Mesendoderm (in vitro differentiated cells): ENCODE results near the gene IL13.

Experiments
- DNase-seq: peaks from one replicate; pipeline ENCODE4 v3.0.0; 2013
- H2AK5ac ChIP-seq: 2 replicates; pipeline ENCODE4 v1.6.1; 2013; ENCODE audit warnings: low read length, inconsistent platforms
- H2BK120ac ChIP-seq: 2 replicates; pipeline ENCODE4 v1.6.1; 2013; ENCODE audit warnings: low read depth, mild to moderate bottlenecking, low read length, moderate library complexity, mixed read lengths
- H2BK15ac ChIP-seq: replicated peaks from 2 replicates; pipeline ENCODE4 v1.6.1; 2013; ENCODE audit warnings: low read depth, mild to moderate bottlenecking, moderate library complexity
- H2BK5ac ChIP-seq: 2 replicates; pipeline ENCODE4 v1.6.1; 2013; ENCODE audit warnings: low read length, inconsistent platforms
- H3K18ac ChIP-seq: 2 replicates; pipeline ENCODE4 v1.6.1; 2013; ENCODE audit warnings: mild to moderate bottlenecking, low read length, mixed read lengths
- H3K23ac ChIP-seq: one replicate; pipeline ENCODE4 v1.6.1; 2013; ENCODE audit warnings: low read length
- H3K27ac ChIP-seq: 2 replicates; pipeline ENCODE4 v1.5.1; 2013; ENCODE audit warnings: low read depth, mild to moderate bottlenecking, inconsistent platforms, low read length, moderate library complexity
- H3K27me3 ChIP-seq: 2 replicates; pipeline ENCODE4 v1.6.1; 2013; ENCODE audit warnings: low read length, control low read depth, mild to moderate bottlenecking, inconsistent platforms; ENCODE audit not compliant: insufficient read depth, poor library complexity
- H3K36me3 ChIP-seq: 2 replicates; pipeline ENCODE4 v1.6.1; 2013; ENCODE audit warnings: low read length, inconsistent platforms; ENCODE audit not compliant: control insufficient read depth, insufficient read depth
- H3K4ac ChIP-seq: one replicate; pipeline ENCODE4 v1.6.1; 2013; ENCODE audit warnings: low read depth, mild to moderate bottlenecking, low read length, moderate library complexity
- H3K4me1 ChIP-seq: 2 replicates; pipeline ENCODE4 v1.6.1; 2013; ENCODE audit warnings: low read depth, low read length, inconsistent platforms; ENCODE audit not compliant: control insufficient read depth
- H3K4me2 ChIP-seq: 2 replicates; pipeline ENCODE4 v1.6.1; 2013; ENCODE audit warnings: low read length
- H3K4me3 ChIP-seq: 2 replicates; pipeline ENCODE4 v1.5.1; 2013; ENCODE audit warnings: mild to moderate bottlenecking, low read length
- H3K56ac ChIP-seq: one replicate; pipeline ENCODE4 v1.6.1; 2013; ENCODE audit warnings: low read length
- H3K79me1 ChIP-seq: 2 replicates; pipeline ENCODE4 v1.6.1; 2013; ENCODE audit warnings: low read length, inconsistent platforms
- H3K79me2 ChIP-seq: 2 replicates; pipeline ENCODE4 v1.6.1; 2013; ENCODE audit warnings: mild to moderate bottlenecking, low read length; ENCODE audit not compliant: control insufficient read depth, insufficient read depth
- H3K9ac ChIP-seq: 2 replicates; pipeline ENCODE4 v1.6.1; 2013; ENCODE audit warnings: low read length, inconsistent platforms
- H4K5ac ChIP-seq: one replicate; pipeline ENCODE4 v1.6.1; 2013; ENCODE audit warnings: low read length
- H4K8ac ChIP-seq: one replicate; pipeline ENCODE4 v1.6.1; 2013; ENCODE audit warnings: low read depth, mild to moderate bottlenecking, control low read depth, low read length, moderate library complexity
- WGBS: extraction: QIAGEN DNeasy Blood & Tissue Kit; methylation state at CpG from one replicate; pipeline ENCODE4 v1.1.7; 2013; ENCODE audit warnings: low lambda C conversion rate, missing lambda C conversion rate; ENCODE audit not compliant: insufficient coverage; ENCODE audit errors: extremely low coverage; 5-methylcytosine and 5-hydroxymethylcytosine counted together

IL13 gene

GRCh38 chr5:132658381-132659302, 669 bp downstream of the IL13 start:
- no peak for DNase-seq
- Histone ChIP-seq H3K27me3 (peaks cover 6% of the 10 kb centered on the region), H2BK120ac (no peak overlapping the region), H3K4me2 (no peak overlapping the region), H3K4me3 (no peak overlapping the region), H3K79me2 (no peaks in the 10 kb centered on the region), H3K27ac (no peak overlapping the region), H4K8ac (no peak overlapping the region), H4K5ac (no peak overlapping the region), H3K9ac (no peak overlapping the region), H3K56ac (no peak overlapping the region), H2BK5ac (no peak overlapping the region), H2BK15ac (no peak overlapping the region), H3K36me3 (no peaks in the 10 kb centered on the region), H3K4ac (no peak overlapping the region), H2AK5ac (no peak overlapping the region), H3K23ac (no peak overlapping the region), H3K4me1 (no peaks in the 10 kb centered on the region), H3K18ac (no peak overlapping the region), H3K79me1 (no peaks in the 10 kb centered on the region)
- WGBS, result no CpG with 5 or more reads among the region's 9 CpGs

GRCh38 chr5:132659598-132660493, 1.9 kb downstream of the IL13 start:
- Histone ChIP-seq H2BK120ac (no peak overlapping the region), H3K9ac (no peak overlapping the region), H3K4me3 (no peak overlapping the region), H3K79me1 (no peaks in the 10 kb centered on the region), H3K56ac (no peak overlapping the region), H2BK5ac (no peak overlapping the region), H3K4me2 (no peak overlapping the region), H4K5ac (no peak overlapping the region), H3K4me1 (no peaks in the 10 kb centered on the region), H3K23ac (no peak overlapping the region), H4K8ac (no peak overlapping the region), H3K27me3 (peaks cover 6% of the 10 kb centered on the region), H2AK5ac (no peak overlapping the region), H2BK15ac (no peak overlapping the region), H3K79me2 (no peaks in the 10 kb centered on the region), H3K4ac (no peak overlapping the region), H3K27ac (no peak overlapping the region), H3K36me3 (no peaks in the 10 kb centered on the region), H3K18ac (no peak overlapping the region)
- DNase-seq, result no peak
- WGBS, result no CpG with 5 or more reads among the region's 23 CpGs

GRCh38 chr5:132661231-132662003, 3.4 kb downstream of the IL13 start:
- WGBS, result no CpG with 5 or more reads among the region's 12 CpGs
- DNase-seq, result no peak
- Histone ChIP-seq H4K5ac (no peak overlapping the region), H3K36me3 (no peaks in the 10 kb centered on the region), H3K27me3 (no peaks in the 10 kb centered on the region), H3K56ac (no peak overlapping the region), H2BK5ac (no peak overlapping the region), H3K18ac (no peak overlapping the region), H3K4me3 (no peak overlapping the region), H2AK5ac (no peak overlapping the region), H4K8ac (no peak overlapping the region), H3K4ac (no peak overlapping the region), H3K23ac (no peak overlapping the region), H2BK15ac (no peak overlapping the region), H3K4me2 (no peak overlapping the region), H2BK120ac (no peak overlapping the region), H3K79me1 (no peaks in the 10 kb centered on the region), H3K27ac (no peak overlapping the region), H3K4me1 (no peaks in the 10 kb centered on the region), H3K9ac (no peak overlapping the region), H3K79me2 (no peaks in the 10 kb centered on the region)

DNA sequence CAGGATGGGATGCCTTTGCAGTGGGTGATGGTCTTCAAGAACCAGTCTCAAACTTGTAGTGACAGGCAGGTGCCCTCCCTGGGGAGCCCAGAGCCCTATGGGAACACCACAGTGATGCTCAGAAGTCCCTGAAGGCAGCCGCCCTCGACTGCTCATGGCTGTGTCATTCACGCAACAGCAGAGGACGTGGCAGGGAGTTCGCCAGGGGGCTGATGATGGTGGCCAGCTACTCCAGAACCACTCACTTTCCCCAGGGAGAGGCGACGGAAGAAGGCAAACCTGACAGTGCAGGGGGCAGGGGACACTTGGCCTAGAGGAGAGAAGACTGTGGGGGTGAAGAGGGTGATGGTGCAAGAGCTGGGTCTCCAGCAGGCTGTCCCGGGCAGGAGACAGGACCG, 4.0 kb downstream of the IL13 start:
- H4K5ac ChIP-seq, result no peak overlapping the region
- no peak overlapping the region for H3K18ac ChIP-seq
- no peak overlapping the region for H3K4ac ChIP-seq
- H3K36me3 ChIP-seq, result no peaks in the 10 kb centered on the region
- no peak overlapping the region for H4K8ac ChIP-seq
- no peaks in the 10 kb centered on the region for H3K79me2 ChIP-seq
- no peak overlapping the region for H3K27ac ChIP-seq
- no peak overlapping the region for H3K9ac ChIP-seq
- no CpG with 5 or more reads among the region's 9 CpGs for WGBS
- no peaks in the 10 kb centered on the region for H3K27me3 ChIP-seq
- H2BK15ac ChIP-seq, result no peak overlapping the region
- no peak overlapping the region for H3K4me3 ChIP-seq
- H3K4me1 ChIP-seq, result no peaks in the 10 kb centered on the region
- no peak overlapping the region for H2AK5ac ChIP-seq
- no peak overlapping the region for H2BK120ac ChIP-seq
- no peaks in the 10 kb centered on the region for H3K79me1 ChIP-seq
- no peak overlapping the region for H3K56ac ChIP-seq
- no peak for DNase-seq
- no peak overlapping the region for H3K4me2 ChIP-seq
- H2BK5ac ChIP-seq, result no peak overlapping the region
- no peak overlapping the region for H3K23ac ChIP-seq

DNA sequence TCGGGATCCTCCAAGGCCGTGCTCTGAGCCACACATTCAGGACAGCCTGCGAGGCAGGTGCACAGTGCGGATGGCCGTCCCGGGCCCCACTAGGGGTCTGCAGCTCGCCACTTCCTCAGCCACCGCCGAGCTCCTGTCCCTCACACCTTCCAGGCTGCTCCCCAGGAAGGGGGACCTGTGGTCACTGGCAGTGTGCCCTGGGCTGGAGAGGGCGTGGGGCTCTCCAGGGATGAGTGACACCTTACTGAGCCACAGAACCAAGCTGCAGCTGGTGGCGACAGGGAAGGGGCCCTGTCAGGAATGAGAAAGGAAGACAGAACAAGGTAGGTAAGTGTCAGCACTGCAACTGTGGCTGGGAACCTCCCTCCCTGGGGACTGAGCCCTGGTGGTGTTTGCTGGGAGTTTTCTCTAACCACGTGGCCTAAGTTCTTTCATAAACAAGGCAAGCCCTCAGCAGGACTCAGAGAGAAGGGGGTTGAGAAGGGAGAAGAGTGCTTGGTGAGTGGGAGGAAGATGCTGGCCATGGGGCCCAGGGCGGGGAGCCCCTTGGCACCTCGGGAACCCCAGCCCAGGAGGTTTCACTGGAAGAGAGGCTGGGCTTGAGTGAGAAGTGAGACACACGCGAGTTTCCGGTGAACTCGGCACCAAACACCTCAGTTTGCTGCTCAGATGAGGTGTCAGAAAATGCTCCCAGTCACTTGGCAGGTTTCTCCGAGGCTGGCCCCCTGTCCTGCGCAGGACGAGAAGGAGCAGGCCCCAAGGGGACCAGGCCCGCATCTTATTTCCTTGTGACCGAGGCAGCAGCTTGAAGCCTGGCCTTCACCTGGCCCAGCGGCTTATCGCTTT, 5.2 kb downstream of the IL13 start:
- H3K79me2 ChIP-seq, result no peaks in the 10 kb centered on the region
- H2BK120ac ChIP-seq, result no peak overlapping the region
- DNase-seq, result peak; percentile 46
- WGBS, result no CpG with 5 or more reads among the region's 25 CpGs
- H3K27ac ChIP-seq, result no peak overlapping the region
- H3K79me1 ChIP-seq, result no peaks in the 10 kb centered on the region
- no peak overlapping the region for H2BK5ac ChIP-seq
- H3K36me3 ChIP-seq, result no peaks in the 10 kb centered on the region
- no peak overlapping the region for H3K4me2 ChIP-seq
- no peak overlapping the region for H3K56ac ChIP-seq
- H3K18ac ChIP-seq, result no peak overlapping the region
- no peak overlapping the region for H3K23ac ChIP-seq
- H4K8ac ChIP-seq, result no peak overlapping the region
- no peak overlapping the region for H3K4me3 ChIP-seq
- no peak overlapping the region for H2AK5ac ChIP-seq
- H4K5ac ChIP-seq, result no peak overlapping the region
- H3K9ac ChIP-seq, result no peak overlapping the region
- H3K27me3 ChIP-seq, result no peaks in the 10 kb centered on the region
- H3K4ac ChIP-seq, result no peak overlapping the region
- H2BK15ac ChIP-seq, result no peak overlapping the region
- H3K4me1 ChIP-seq, result no peaks in the 10 kb centered on the region
